Trophoblast cell (in vitro differentiated cells and primary cell): ENCODE data around the gene ABR.

Source experiments
- DNase-seq, 2 donors: peaks; one replicate each; pipeline ENCODE4 v3.0.0-alpha.2; 2016
- H2AFZ ChIP-seq: 2 replicates; pipeline ENCODE4 v1.6.1; 2013; ENCODE audit warnings: low read length, moderate library complexity, mild to moderate bottlenecking; ENCODE audit not compliant: insufficient read depth, poor library complexity
- H2AK5ac ChIP-seq: 2 replicates; pipeline ENCODE4 v1.6.1; 2013; ENCODE audit warnings: mild to moderate bottlenecking, low read length
- H2BK120ac ChIP-seq: 2 replicates; pipeline ENCODE4 v1.6.1; 2013; ENCODE audit warnings: low read length, mild to moderate bottlenecking, moderate library complexity; ENCODE audit not compliant: insufficient read depth, poor library complexity
- H2BK12ac ChIP-seq: 2 replicates; pipeline ENCODE4 v1.6.1; 2013; ENCODE audit warnings: mild to moderate bottlenecking, low read length, moderate library complexity
- H2BK5ac ChIP-seq: 2 replicates; pipeline ENCODE4 v1.6.1; 2013; ENCODE audit warnings: low read length, low read depth, moderate library complexity, mild to moderate bottlenecking; ENCODE audit not compliant: poor library complexity
- H3K14ac ChIP-seq: 2 replicates; pipeline ENCODE4 v1.6.1; 2013; ENCODE audit warnings: mild to moderate bottlenecking, low read length
- H3K18ac ChIP-seq: 2 replicates; pipeline ENCODE4 v1.6.1; 2013; ENCODE audit warnings: mild to moderate bottlenecking, low read length
- H3K23ac ChIP-seq: 2 replicates; pipeline ENCODE4 v1.6.1; 2013; ENCODE audit warnings: low read length
- H3K27ac ChIP-seq: 2 replicates; pipeline ENCODE4 v1.5.1; 2013; ENCODE audit warnings: low read depth, mild to moderate bottlenecking, inconsistent platforms, low read length, moderate library complexity
- H3K27me3 ChIP-seq: 2 replicates; pipeline ENCODE4 v1.6.1; 2013; ENCODE audit warnings: inconsistent platforms, mild to moderate bottlenecking, low read length, moderate library complexity; ENCODE audit not compliant: insufficient read depth
- H3K36me3 ChIP-seq, 2 experiments: 1 replicate in 1 of 2; 2 replicates in 1 of 2; pipeline ENCODE4 v1.6.1; 2013; ENCODE audit warnings: low read length in 2 of 2, mild to moderate bottlenecking in 2 of 2, moderate library complexity in 1 of 2; ENCODE audit not compliant: insufficient read depth in 2 of 2, control insufficient read depth in 1 of 2
- H3K4ac ChIP-seq: 2 replicates; pipeline ENCODE4 v1.6.1; 2013; ENCODE audit warnings: low read depth, mild to moderate bottlenecking, low read length, moderate library complexity
- H3K4me1 ChIP-seq, 2 experiments: 1 replicate in 1 of 2; 2 replicates in 1 of 2; pipeline ENCODE4 v1.6.1; 2013; ENCODE audit warnings: low read length in 2 of 2, mild to moderate bottlenecking in 2 of 2, moderate library complexity in 1 of 2; ENCODE audit not compliant: insufficient read depth in 2 of 2, control insufficient read depth in 1 of 2
- H3K4me2 ChIP-seq: 2 replicates; pipeline ENCODE4 v1.6.1; 2013; ENCODE audit warnings: inconsistent platforms, mild to moderate bottlenecking, low read length, moderate library complexity
- H3K4me3 ChIP-seq: 2 replicates; pipeline ENCODE4 v1.5.1; 2013; ENCODE audit warnings: mild to moderate bottlenecking, low read depth, low read length, inconsistent platforms
- H3K79me1 ChIP-seq: one replicate; pipeline ENCODE4 v1.6.1; 2013; ENCODE audit warnings: low read length
- H3K79me2 ChIP-seq: 2 replicates; pipeline ENCODE4 v1.6.1; 2013; ENCODE audit warnings: low read length, mild to moderate bottlenecking; ENCODE audit not compliant: control insufficient read depth, insufficient read depth, poor library complexity
- H3K9ac ChIP-seq: 2 replicates; pipeline ENCODE4 v1.6.1; 2013; ENCODE audit warnings: mild to moderate bottlenecking, low read length
- H3K9me3 ChIP-seq: 2 replicates; pipeline ENCODE4 v1.6.1; 2013; ENCODE audit warnings: low read depth, mild to moderate bottlenecking, control low read depth, inconsistent platforms, low read length; ENCODE audit not compliant: insufficient read depth
- H4K12ac ChIP-seq: 2 replicates; pipeline ENCODE4 v1.6.1; 2013; ENCODE audit warnings: low read depth, mild to moderate bottlenecking, low read length, moderate library complexity
- H4K8ac ChIP-seq: 2 replicates; pipeline ENCODE4 v1.6.1; 2013; ENCODE audit warnings: low read depth, mild to moderate bottlenecking, low read length, moderate library complexity
- H4K91ac ChIP-seq: one replicate; pipeline ENCODE4 v1.6.1; 2013; ENCODE audit warnings: low read depth, mild to moderate bottlenecking, low read length, moderate library complexity
- WGBS: extraction: QIAGEN DNeasy Blood & Tissue Kit; methylation state at CpG from one replicate; pipeline ENCODE4 v1.1.7; 2013; ENCODE audit warnings: missing lambda C conversion rate; ENCODE audit not compliant: insufficient read length, insufficient coverage; ENCODE audit errors: extremely low coverage; 5-methylcytosine and 5-hydroxymethylcytosine counted together

Gene ABR

DNA sequence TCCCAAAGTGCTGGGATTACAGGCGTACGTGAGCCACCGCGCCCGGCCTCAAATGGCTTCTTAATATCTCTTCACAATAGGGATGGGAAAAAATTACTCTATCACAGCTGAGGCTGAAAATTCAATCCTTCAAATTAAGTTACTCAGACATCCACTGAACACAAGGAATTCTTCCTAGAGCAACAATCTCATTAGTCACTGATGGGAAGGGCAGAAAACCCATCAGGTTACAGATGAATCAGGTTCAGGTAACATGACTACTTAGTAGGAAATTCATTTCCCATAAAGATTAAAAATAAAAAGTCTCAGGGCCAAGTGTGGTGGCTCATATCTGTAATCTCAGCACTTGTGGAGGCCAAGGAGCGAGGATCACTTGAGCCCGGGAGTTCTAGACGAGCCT, 42.5 kb upstream of the ABR start:
- Histone ChIP-seq H2BK5ac (no peak overlapping the region), H3K27ac (no peak overlapping the region), H3K79me2 (no peaks in the 10 kb centered on the region), H3K4ac (no peak overlapping the region), H4K12ac (no peak overlapping the region), H3K18ac (no peak overlapping the region), H4K91ac (no peak overlapping the region), H3K4me1 (peaks cover 3 to 4% of the 10 kb centered on the region in 2 experiments), H2AFZ (no peak overlapping the region), H2BK12ac (no peak overlapping the region), H3K14ac (no peak overlapping the region), H3K9ac (no peak overlapping the region), H4K8ac (no peak overlapping the region), H3K79me1 (no peaks in the 10 kb centered on the region), H3K36me3 (no peaks in the 10 kb centered on the region), H2BK120ac (no peak overlapping the region), H3K4me3 (no peak overlapping the region), H3K27me3 (peaks cover 7% of the 10 kb centered on the region), H2AK5ac (no peak overlapping the region), H3K4me2 (no peak overlapping the region), H3K23ac (no peak overlapping the region), H3K9me3 (peaks cover 7% of the 10 kb centered on the region)
- peak; percentile 20 to 42 for DNase-seq
- WGBS: no CpG with 5 or more reads among the region's 8 CpGs

- Histone ChIP-seq H4K12ac (no peak overlapping the region), H2BK12ac (no peak overlapping the region), H4K8ac (no peak overlapping the region), H2BK5ac (no peak overlapping the region), H3K14ac (no peak overlapping the region), H2BK120ac (no peak overlapping the region), H3K9ac (no peak overlapping the region), H3K79me2 (no peaks in the 10 kb centered on the region), H3K4me1 (peaks cover 3 to 4% of the 10 kb centered on the region in 2 experiments), H4K91ac (no peak overlapping the region), H3K27ac (no peak overlapping the region), H2AK5ac (no peak overlapping the region), H3K36me3 (no peaks in the 10 kb centered on the region), H3K79me1 (no peaks in the 10 kb centered on the region), H3K9me3 (peaks cover 1% of the 10 kb centered on the region), H3K27me3 (peaks cover 4% of the 10 kb centered on the region), H2AFZ (no peak overlapping the region), H3K4ac (no peak overlapping the region), H3K4me2 (no peak overlapping the region), H3K18ac (no peak overlapping the region), H3K23ac (no peak overlapping the region), H3K4me3 (no peak overlapping the region)
- no CpG with 5 or more reads among the region's 7 CpGs for WGBS
- peak; percentile 61 to 73 for DNase-seq
These were observed 41.4 kb upstream of the ABR start for GRCh38 chr17:1221209-1221608.

GRCh38 chr17:1220346-1220745, 40.6 kb upstream of the ABR start:
- Histone ChIP-seq H2BK12ac (no peak overlapping the region), H2BK120ac (no peak overlapping the region), H3K9ac (no peak overlapping the region), H3K79me2 (no peaks in the 10 kb centered on the region), H4K91ac (no peak overlapping the region), H4K8ac (no peak overlapping the region), H3K9me3 (peaks cover 1% of the 10 kb centered on the region), H3K27ac (no peak overlapping the region), H3K27me3 (peaks cover 4% of the 10 kb centered on the region), H3K4me1 (peaks cover 3 to 4% of the 10 kb centered on the region in 2 experiments), H2AK5ac (no peak overlapping the region), H2AFZ (no peak overlapping the region), H3K36me3 (no peaks in the 10 kb centered on the region), H3K79me1 (no peaks in the 10 kb centered on the region), H3K4me2 (no peak overlapping the region), H3K23ac (no peak overlapping the region), H3K18ac (no peak overlapping the region), H3K14ac (no peak overlapping the region), H2BK5ac (no peak overlapping the region), H3K4me3 (no peak overlapping the region), H4K12ac (no peak overlapping the region), H3K4ac (no peak overlapping the region)
- no peak for DNase-seq
- no CpG with 5 or more reads among the region's 14 CpGs for WGBS

DNA sequence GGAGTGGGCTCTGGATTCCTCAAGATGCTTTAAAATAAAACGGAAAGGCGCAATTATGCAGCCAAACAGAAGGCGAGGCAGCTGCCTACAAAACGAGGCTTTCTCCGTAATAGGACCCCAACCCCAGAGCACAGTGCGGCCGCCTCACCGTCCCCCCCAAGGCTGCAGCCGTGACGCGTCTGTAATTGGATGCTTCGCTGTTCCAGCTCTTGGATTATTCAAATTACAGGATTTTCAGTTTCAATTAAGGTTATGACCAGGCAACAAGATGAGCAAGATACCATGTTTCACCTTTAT, 37.3 kb upstream of the ABR start:
- Histone ChIP-seq H4K8ac (no peak overlapping the region), H3K23ac (no peak overlapping the region), H4K91ac (no peak overlapping the region), H2BK120ac (no peak overlapping the region), H2BK5ac (no peak overlapping the region), H2AK5ac (no peak overlapping the region), H3K9me3 (peaks cover 3% of the 10 kb centered on the region), H3K4me3 (no peak overlapping the region), H2BK12ac (no peak overlapping the region), H4K12ac (no peak overlapping the region), H3K9ac (no peak overlapping the region), H3K4me1 (no peaks in the 10 kb centered on the region), H3K4me2 (no peak overlapping the region), H3K14ac (no peak overlapping the region), H2AFZ (no peak overlapping the region), H3K4ac (no peak overlapping the region), H3K27me3 (peaks cover 4% of the 10 kb centered on the region), H3K18ac (no peak overlapping the region), H3K27ac (no peak overlapping the region), H3K79me1 (no peaks in the 10 kb centered on the region), H3K79me2 (no peaks in the 10 kb centered on the region), H3K36me3 (no peaks in the 10 kb centered on the region)
- WGBS: no CpG with 5 or more reads among the region's 12 CpGs
- DNase-seq: no peak
